ENCODE measurements around the gene FOXF1.

Gene FOXF1

DNA sequence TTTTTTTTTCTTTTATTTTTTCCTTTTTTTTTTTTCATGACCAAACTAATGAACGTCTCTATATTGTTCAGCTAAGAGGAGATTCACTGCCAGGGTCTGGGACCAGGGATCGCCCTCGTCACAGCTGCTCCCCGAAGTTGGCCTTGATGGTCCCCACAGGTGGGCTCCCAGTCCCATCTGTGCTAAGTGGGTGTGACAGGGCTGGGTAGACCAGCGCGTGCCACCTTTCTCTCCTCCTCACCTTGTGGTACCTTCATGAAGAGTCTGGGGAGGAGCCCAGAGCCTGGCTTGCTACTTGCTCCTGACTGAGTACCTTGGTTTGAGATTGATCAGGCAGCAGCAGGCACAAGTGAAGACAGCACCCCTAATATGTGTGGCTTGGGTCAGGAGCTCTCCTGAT lies 6.5 kb upstream of the FOXF1 start:
- no peak for DNase-seq (ENCODE audit: extremely low read depth in 1 of 2, low read depth in 1 of 2)

DNA sequence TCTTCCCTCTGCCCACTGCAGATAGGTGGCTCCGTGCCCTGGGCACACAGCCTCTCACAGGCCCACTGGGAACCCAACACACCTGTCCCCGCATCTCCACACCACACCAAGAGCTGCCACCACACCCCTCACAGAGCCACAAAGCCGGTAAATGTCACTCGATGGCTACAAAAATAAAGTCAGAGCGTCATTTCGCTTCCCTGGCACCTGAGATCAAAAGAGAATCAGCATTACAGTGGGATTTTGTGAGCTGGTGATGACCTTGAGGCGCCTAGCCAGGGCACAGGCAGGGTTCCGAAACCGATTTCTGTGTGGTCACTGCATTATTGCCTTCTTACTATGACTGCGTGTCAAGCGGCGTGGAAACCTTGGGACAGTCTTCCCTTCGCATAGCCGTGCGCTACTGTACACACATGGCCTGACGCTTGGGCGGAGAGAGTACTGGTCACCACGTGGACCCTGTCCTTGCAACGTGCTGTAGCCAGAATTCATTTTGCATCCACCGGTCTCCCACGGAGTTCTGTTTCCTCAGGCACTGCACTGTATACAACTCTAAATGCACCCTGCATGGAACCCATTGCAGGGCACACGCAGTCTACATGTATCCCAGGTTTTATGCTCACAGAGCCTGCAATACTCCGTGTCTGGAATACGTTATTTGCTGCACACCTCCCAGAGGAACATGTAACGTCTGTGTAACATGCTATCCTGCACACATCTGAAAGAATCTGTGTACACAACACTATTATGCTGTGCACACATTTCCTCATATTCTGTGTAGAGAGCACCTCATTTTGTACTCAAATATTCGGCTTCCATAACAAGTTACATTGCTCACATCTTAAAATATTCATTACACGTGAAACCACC lies 5.8 kb upstream of the FOXF1 start:
- DNase-seq (ENCODE audit: extremely low read depth in 1 of 2, low read depth in 1 of 2): no peak

- no peak for DNase-seq (ENCODE audit: extremely low read depth in 1 of 2, low read depth in 1 of 2)
These were observed 5.0 kb upstream of the FOXF1 start for GRCh38 chr16:86505185-86505898.

- DNase-seq (ENCODE audit: extremely low read depth in 1 of 2, low read depth in 1 of 2): no peak
These were observed 4.1 kb upstream of the FOXF1 start for GRCh38 chr16:86505899-86506864.

- no peak for DNase-seq (ENCODE audit: extremely low read depth in 1 of 2, low read depth in 1 of 2)
These were observed 2.9 kb upstream of the FOXF1 start for GRCh38 chr16:86507173-86508027.

DNA sequence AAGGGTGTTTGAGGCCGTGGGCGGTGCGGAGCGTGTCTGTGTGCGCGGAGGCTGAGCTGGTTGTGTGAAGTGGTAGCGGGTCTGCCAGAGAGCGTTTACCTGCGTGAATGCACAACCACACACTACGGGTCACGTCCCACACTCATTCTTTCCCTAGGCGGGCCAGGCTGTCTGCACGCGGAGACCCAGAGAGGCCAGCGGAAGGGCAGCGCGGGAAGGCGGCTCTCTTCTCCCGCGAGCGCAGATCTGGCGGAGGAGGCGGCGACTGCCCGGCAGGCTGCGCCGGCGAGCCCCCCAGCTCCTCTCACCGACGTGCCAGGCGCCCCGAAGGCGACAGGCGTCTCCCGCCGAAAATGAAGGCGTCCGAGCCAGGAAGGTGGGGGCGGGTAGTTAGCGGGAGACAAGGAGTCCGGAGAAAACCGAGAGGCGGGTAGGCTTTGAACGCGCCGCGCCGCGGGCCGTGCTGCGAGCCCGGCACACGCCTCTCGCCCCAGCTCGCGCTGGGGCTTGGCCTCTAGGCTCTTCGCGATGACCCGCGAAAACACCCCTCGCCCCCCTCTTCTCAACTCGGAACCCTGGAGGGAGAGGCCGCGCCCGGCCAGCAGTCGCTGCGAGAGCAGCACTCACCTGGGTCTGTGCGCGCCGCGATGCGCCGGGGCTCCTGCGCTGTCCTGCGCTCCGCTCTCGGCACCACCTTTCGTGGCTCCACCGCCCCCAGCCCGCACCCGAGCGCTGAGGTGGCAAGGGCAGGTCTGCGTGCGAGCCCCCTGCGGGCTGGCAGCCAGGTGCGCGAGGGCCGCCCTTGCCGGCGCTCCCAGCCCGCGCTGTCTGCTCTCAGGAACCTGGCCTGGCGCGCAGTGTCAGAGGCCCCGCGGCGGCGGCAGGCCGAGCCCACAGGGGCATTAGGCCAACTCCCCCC lies 2.0 kb upstream of the FOXF1 start:
- no peak for DNase-seq (ENCODE audit: extremely low read depth in 1 of 2, low read depth in 1 of 2)

GRCh38 chr16:86508947-86509758 lies 1.2 kb upstream of the FOXF1 start:
- DNase-seq (ENCODE audit: extremely low read depth in 1 of 2, low read depth in 1 of 2): no peak

- no peak for DNase-seq (ENCODE audit: extremely low read depth in 1 of 2, low read depth in 1 of 2)
These were observed 415 bp upstream of the FOXF1 start for GRCh38 chr16:86509759-86510464.

- no peak for DNase-seq (ENCODE audit: extremely low read depth in 1 of 2, low read depth in 1 of 2)
These were observed 1.2 kb downstream of the FOXF1 start for GRCh38 chr16:86511317-86512161.

- DNase-seq (ENCODE audit: extremely low read depth in 1 of 2, low read depth in 1 of 2): no peak
These were observed 2.1 kb downstream of the FOXF1 start for GRCh38 chr16:86512301-86512859.

DNA sequence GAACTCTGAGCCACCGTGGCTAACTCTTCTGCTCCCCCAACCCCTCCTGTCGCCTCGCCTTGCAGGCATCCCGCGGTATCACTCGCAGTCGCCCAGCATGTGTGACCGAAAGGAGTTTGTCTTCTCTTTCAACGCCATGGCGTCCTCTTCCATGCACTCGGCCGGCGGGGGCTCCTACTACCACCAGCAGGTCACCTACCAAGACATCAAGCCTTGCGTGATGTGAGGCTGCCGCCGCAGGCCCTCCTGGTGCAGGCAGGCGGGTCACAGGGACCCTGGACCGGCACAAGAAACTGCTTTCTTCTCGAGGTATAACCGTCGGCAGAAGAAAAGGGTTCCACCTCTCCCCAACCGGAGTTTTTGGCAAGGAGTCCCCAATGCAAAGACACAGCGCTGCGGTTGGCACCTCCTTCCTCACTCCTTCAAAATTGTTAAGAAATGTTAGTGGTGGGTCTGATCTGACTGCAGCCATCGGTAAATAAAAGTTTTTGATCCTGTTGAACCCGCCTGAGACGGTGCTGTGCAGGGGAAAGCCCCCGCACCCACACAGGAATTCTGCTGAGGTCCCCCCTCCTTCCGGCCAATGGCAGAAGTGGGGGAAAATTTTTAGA lies 2.6 kb downstream of the FOXF1 start:
- no peak for DNase-seq (ENCODE audit: extremely low read depth in 1 of 2, low read depth in 1 of 2)

DNA sequence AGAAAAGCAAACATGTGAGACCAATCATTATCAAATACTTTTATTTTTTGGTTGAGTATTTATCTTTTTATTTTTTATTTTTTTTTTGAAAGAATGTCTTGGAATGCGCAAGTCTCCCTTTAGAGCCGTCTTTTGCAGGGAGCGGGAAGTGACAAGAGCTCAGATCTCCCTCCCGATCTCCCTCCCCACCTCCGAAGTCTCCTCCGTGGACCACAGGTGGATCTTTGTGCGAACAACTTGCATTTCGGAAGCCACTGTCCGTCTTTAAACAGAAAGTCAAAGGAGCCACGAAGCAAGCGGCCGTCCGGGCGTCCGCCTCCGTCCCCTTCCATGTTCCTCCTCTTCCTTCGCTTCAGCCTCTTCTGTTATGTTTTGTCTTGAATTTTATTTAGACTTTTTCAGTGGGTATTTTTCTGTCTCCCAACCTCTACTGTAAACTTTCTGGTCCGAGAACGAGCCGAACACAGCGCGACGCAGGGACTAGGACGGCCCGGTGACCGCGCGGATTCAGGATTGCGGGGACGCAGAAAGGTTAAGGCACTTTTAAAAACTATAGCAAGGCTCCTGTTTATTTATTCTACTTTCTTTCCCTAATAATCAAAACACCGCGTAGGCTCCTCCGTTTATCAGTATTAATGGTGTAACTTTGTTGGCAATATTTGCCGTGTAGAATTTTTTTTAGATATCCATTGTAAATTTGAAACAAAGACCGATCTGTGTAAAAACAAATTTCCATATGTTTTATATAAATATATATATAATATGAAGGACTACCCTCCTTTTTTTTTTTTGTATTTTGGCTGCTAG lies 3.3 kb downstream of the FOXF1 start:
- DNase-seq (ENCODE audit: extremely low read depth in 1 of 2, low read depth in 1 of 2): no peak

GRCh38 chr16:86514481-86515376 lies 4.4 kb downstream of the FOXF1 start:
- no peak for DNase-seq (ENCODE audit: extremely low read depth in 1 of 2, low read depth in 1 of 2)

DNA sequence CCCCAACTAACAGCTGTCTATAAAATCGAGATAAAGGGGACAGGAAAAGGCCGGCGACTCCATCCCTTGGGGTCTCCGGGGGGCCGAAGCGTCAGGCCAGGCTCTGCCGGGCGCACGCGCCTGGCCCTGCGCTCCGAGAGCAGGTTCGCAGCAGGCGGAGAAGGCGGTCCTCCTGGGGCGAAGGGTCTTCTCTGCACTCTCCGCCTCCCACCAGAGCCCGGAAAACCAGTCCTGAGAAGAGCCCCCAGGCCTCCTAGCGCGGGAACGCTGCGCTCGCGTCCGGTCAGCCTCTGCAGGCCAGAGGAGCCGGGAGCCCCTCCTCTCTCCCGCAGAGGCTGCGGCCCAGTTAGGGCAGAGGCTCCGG lies 5.1 kb downstream of the FOXF1 start:
- no peak for DNase-seq (ENCODE audit: extremely low read depth in 1 of 2, low read depth in 1 of 2)
